Brain microvascular endothelial cell (primary cell): ENCODE measurements around the gene SASH3.

ENCODE experiments used
- DNase-seq: peaks from one replicate; pipeline ENCODE4 v3.0.0-alpha.2; 2020
- H3K27ac ChIP-seq: fragments of 250-450 bp; sonication (Bioruptor Pico); 2 replicates; pipeline ENCODE4 v1.5.1; 2020; ENCODE audit warnings: mild to moderate bottlenecking, moderate library complexity
- H3K27me3 ChIP-seq: fragments of 250-450 bp; sonication (Bioruptor Pico); replicated peaks from 2 replicates; pipeline ENCODE4 v1.5.1; 2020; ENCODE audit warnings: mild to moderate bottlenecking
- H3K36me3 ChIP-seq: fragments of 250-450 bp; sonication (Bioruptor Pico); replicated peaks from 2 replicates; pipeline ENCODE4 v1.5.1; 2020; ENCODE audit warnings: mild to moderate bottlenecking
- H3K4me3 ChIP-seq: 2 replicates; pipeline ENCODE4 v1.5.1; 2011; ENCODE audit warnings: low read depth, mild to moderate bottlenecking, control low read depth, low read length, moderate library complexity
- CTCF ChIP-seq: IDR thresholded peaks from 2 replicates; pipeline ENCODE4 v1.5.1; 2011; ENCODE audit warnings: low read depth, mild to moderate bottlenecking, moderate library complexity, low read length, control low read depth, inconsistent platforms; ENCODE audit errors: missing control alignments
- in situ Hi-C: cut with HindIII; loops from 2 replicates; pipeline ENCODE4 v1.10.0; 2017; ENCODE audit warnings: low sequenced_read_pairs, low pct_ligation_motif_present

Gene SASH3

GRCh38 chrX:129783291-129783713 is 3.6 kb downstream of the SASH3 start:
- Histone ChIP-seq H3K36me3 (no peaks in the 10 kb centered on the region), H3K4me3 (no peak overlapping the region), H3K27me3 (no peaks in the 10 kb centered on the region), H3K27ac (no peak overlapping the region)
- DNase-seq: no peak
- TF ChIP-seq CTCF: no peak
- in situ Hi-C loops: no loop called here

GRCh38 chrX:129784371-129784770 is 4.6 kb downstream of the SASH3 start:
- no peak overlapping the region for H3K27ac ChIP-seq
- no peak for DNase-seq
- no peak for TF ChIP-seq CTCF
- H3K36me3 ChIP-seq: no peaks in the 10 kb centered on the region
- no peaks in the 10 kb centered on the region for H3K27me3 ChIP-seq
- in situ Hi-C loops: no loop called here
- H3K4me3 ChIP-seq: no peak overlapping the region

GRCh38 chrX:129785160-129785947 is 5.6 kb downstream of the SASH3 start:
- in situ Hi-C loops: no loop called here
- Histone ChIP-seq H3K36me3 (no peaks in the 10 kb centered on the region), H3K27ac (no peak overlapping the region), H3K27me3 (no peaks in the 10 kb centered on the region), H3K4me3 (no peak overlapping the region)
- no peak for TF ChIP-seq CTCF
- no peak for DNase-seq

GRCh38 chrX:129786210-129786651 is 6.5 kb downstream of the SASH3 start:
- Histone ChIP-seq H3K27ac (no peak overlapping the region), H3K36me3 (no peaks in the 10 kb centered on the region)
- in situ Hi-C loops: no loop called here

GRCh38 chrX:129787336-129788055 is 7.7 kb downstream of the SASH3 start:
- in situ Hi-C loops: no loop called here
- Histone ChIP-seq H3K27me3 (no peaks in the 10 kb centered on the region), H3K27ac (no peak overlapping the region), H3K4me3 (no peak overlapping the region), H3K36me3 (no peaks in the 10 kb centered on the region)
- TF ChIP-seq CTCF: no peak
- no peak for DNase-seq

More at GRCh38 chrX:129786210-129786651, 6.5 kb downstream of the SASH3 start:
- DNase-seq: no peak
- no peak for TF ChIP-seq CTCF
- Histone ChIP-seq H3K27me3 (no peaks in the 10 kb centered on the region), H3K4me3 (no peak overlapping the region)
